ENCODE data around the gene HTT.

HTT gene

DNA sequence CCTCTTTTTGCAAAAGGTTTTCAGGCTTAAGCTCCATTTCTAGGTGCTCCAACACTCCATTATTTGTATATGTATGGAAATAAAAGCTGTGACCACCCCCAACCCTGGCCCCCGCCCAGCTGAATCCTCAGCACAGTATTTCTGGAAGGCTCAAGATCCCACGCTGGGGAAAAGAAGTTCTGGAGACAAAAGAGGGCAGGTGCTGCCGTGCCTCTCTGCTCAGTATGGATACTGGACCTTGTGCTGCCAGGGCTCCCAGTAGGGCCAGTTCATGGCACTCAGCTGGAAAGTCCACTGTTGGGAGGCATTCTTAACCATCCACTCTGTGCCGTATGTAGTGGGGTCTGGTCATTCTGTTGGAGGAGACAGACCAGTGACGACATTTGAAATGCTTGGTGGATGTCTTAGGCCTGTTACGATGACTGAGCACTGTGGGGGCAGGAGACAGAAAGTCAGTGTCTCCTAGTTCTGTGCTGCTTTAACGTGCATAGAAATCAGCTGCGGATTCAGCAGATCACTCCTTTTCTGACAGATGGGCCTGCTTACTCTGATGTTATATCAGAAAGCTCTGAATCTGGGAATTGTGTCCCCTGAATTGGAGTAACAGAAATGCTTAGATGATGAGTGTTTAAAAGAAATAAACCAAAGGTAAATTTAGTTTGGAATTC, 126.1 kb downstream of the HTT start:
- DNase-seq (ENCODE audit: low spot score) = no peak

GRCh38 chr4:3201718-3202702, 127.5 kb downstream of the HTT start:
- no peak for DNase-seq (ENCODE audit: low spot score)

GRCh38 chr4:3202836-3203820, 128.6 kb downstream of the HTT start:
- DNase-seq (ENCODE audit: low spot score) = no peak

GRCh38 chr4:3203971-3204431, 129.5 kb downstream of the HTT start:
- no peak for DNase-seq (ENCODE audit: low spot score)

DNA sequence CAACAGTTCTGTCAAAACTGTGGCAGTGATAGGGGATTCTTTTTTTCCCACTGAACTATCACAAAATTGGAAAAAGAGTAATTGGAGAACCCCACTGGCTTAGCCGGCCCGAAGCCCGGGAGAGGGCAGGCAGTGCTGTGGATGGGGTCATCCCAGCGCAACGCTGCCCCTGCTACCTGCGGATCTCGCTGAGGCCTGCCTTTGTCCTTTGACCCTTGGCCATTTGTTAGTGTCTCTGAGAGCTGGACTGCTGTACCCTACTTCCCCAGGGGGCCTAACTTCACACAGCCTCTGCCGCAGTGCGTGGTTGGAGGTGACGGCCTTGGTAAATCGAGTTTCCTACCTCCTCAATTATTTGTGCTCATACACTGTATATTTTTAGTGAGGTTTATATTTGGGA, 131.5 kb downstream of the HTT start:
- no peak for DNase-seq (ENCODE audit: low spot score)

DNA sequence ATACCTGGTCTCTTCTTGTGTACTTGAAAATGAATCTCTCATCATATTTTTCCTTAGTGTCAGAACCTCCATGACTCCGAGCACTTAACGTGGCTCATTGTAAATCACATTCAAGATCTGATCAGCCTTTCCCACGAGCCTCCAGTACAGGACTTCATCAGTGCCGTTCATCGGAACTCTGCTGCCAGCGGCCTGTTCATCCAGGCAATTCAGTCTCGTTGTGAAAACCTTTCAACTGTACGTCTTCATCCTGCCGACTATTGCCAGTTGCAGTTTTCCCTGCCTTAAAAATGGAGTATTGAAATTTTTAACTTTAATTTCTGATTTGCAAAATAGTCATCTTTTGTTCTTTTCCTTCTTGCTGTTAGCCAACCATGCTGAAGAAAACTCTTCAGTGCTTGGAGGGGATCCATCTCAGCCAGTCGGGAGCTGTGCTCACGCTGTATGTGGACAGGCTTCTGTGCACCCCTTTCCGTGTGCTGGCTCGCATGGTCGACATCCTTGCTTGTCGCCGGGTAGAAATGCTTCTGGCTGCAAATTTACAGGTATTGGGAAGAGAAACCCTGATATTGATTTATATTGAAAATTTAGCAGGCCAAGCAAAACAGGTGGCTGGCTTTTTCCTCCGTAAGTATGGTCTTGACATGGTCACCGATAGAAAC, 132.1 kb downstream of the HTT start:
- no peak for DNase-seq (ENCODE audit: low spot score)

- no peak for DNase-seq (ENCODE audit: low spot score)
These were observed 133.1 kb downstream of the HTT start for GRCh38 chr4:3207531-3208037.

DNA sequence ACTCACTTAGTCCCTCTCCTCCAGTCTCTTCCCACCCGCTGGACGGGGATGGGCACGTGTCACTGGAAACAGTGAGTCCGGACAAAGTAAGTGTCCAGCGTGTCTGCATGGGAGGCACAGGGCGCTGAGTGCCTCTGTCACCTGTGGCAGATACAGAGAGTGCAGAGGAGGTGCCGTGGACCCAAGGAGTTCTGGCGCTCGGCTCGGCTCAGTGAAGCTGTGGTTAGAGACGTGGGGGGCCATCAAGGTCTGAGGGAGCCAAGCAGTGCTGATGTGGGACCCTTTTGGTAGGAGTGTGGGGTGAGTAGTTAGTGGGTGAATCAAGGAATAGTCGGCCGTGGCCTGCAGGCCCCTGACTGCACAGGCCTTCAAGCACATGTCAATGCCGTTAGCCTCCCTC, 134.3 kb downstream of the HTT start:
- DNase-seq (ENCODE audit: low spot score) = no peak

DNA sequence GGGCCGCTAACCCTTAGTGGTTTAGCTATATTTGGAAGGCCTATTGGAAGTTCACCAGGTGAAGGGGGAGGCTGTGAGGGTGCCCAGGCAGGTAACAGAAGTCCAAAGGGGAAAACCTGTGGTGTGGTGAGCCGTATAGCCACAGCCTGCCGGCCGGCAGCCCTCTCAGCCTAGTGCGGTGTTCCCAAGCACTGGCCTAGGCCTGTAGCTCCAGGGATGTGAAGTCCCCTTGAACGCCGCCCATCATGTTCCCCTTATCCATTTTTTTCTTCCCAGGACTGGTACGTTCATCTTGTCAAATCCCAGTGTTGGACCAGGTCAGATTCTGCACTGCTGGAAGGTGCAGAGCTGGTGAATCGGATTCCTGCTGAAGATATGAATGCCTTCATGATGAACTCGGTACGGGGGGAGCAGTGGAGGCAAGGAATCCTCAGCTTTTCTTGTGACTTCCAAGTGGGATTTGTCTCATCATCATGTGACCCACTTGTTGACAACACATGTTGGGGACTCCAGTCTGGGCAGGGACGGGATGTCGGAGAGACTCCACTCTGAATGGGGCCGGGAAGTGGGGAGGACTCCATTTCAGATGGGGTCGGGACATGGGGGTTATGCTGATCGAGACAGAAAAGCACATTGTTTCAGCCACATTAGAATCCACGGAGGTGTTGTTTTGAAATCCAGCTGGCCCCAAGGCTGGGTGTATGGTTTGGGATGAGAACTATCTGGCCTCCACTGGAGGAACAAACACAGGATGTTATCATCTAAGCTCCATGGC, 135.3 kb downstream of the HTT start:
- DNase-seq (ENCODE audit: low spot score) = no peak

- no peak for DNase-seq (ENCODE audit: low spot score)
These were observed 136.0 kb downstream of the HTT start for GRCh38 chr4:3210467-3210866.

GRCh38 chr4:3211866-3212265, 137.4 kb downstream of the HTT start:
- no peak for DNase-seq (ENCODE audit: low spot score)

- DNase-seq (ENCODE audit: low spot score) = no peak
These were observed 138.1 kb downstream of the HTT start for GRCh38 chr4:3212391-3213105.

GRCh38 chr4:3213106-3213425, 138.6 kb downstream of the HTT start:
- DNase-seq (ENCODE audit: low spot score) = no peak

DNA sequence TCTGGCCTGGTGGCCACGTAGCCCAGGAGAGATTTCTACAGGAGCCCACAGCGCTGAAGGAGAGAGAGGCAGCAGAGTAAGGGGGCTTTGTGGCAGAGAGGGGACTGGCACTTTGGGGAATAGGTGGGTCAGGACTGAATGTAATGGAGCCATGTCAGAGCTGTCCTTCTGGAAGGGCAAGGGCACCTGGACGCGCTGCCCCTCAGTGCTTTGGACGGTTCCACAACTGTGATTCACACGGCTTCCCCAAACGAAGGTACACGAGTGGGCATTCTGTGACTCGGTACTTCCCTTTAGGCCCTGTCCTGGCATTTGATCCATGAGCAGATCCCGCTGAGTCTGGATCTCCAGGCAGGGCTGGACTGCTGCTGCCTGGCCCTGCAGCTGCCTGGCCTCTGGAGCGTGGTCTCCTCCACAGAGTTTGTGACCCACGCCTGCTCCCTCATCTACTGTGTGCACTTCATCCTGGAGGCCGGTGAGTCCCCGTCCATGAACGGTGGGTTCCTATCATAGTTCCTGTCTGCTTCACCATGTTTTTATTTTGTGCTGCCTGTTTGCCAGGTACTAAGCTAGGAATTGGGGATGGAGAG, 139.3 kb downstream of the HTT start:
- no peak for DNase-seq (ENCODE audit: low spot score)

- DNase-seq (ENCODE audit: low spot score) = no peak
These were observed 140.8 kb downstream of the HTT start for GRCh38 chr4:3215256-3215655.

- no peak for DNase-seq (ENCODE audit: low spot score)
These were observed 141.3 kb downstream of the HTT start for GRCh38 chr4:3215733-3216132.

GRCh38 chr4:3217266-3217665, 142.8 kb downstream of the HTT start:
- no peak for DNase-seq (ENCODE audit: low spot score)

- DNase-seq (ENCODE audit: low spot score) = no peak
These were observed 143.3 kb downstream of the HTT start for GRCh38 chr4:3217771-3218170.
